ENCODE data around the gene EML4.
"Not testable (repeated sequence)": the region's sequence is repeated elsewhere in the genome, so short reads cannot be mapped to it uniquely, and the experiment has no call there.

EML4 gene

DNA sequence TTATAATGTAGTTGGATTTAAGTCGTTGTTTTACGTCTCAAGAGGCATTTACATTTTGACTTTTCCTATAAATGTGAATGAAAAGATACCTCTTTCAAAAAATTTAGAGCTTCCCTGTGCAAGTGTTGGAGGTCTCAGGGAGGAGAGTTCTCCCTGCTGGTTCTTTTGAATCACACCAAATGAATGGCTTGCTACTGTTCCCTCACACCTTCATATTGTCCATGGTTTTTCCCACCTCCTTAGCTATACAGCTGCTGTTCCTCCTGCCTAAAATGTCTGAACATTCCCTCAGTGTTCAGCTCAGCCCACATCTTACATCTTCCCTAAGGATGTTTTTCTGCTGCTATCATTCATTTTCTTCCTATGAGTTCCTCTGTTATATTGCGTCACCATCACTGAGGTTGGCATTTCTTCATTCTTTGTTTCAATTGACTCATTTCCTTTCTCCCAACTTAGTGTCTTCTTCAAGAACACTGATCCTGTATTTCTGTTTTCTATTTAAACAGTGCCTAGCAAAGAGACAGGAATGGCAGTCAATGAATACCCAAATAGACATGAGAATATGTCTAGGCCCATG is 145.8 kb downstream of the EML4 start:
- DNase-seq, result no peak

- no peak for DNase-seq
Observed at GRCh38 chr2:42315844-42316470, 146.8 kb downstream of the EML4 start.

- DNase-seq, result no peak
Observed at GRCh38 chr2:42316910-42317309, 147.8 kb downstream of the EML4 start.

- no peak for DNase-seq
Observed at GRCh38 chr2:42317486-42317885, 148.3 kb downstream of the EML4 start.

DNA sequence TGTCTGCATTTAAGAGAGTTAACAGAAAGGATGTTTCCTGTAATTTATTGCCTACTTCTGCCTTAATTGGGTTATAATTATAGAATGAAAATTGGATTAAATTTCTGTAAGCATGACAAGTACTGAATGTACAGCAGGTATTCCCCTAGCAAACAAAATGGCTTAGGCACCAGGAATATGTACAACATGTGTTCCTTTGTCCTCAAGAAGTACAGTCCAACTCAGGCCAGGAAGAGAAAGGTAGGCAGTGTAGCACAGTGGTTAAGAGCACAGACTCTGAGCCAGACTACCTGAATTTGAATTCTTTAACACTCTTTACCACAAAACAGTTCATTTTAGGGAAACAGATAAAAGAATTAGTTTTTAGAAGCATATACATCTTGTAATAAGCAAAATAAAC is 148.8 kb downstream of the EML4 start:
- no peak for DNase-seq

GRCh38 chr2:42319265-42319664 is 150.1 kb downstream of the EML4 start:
- DNase-seq, result no peak

DNA sequence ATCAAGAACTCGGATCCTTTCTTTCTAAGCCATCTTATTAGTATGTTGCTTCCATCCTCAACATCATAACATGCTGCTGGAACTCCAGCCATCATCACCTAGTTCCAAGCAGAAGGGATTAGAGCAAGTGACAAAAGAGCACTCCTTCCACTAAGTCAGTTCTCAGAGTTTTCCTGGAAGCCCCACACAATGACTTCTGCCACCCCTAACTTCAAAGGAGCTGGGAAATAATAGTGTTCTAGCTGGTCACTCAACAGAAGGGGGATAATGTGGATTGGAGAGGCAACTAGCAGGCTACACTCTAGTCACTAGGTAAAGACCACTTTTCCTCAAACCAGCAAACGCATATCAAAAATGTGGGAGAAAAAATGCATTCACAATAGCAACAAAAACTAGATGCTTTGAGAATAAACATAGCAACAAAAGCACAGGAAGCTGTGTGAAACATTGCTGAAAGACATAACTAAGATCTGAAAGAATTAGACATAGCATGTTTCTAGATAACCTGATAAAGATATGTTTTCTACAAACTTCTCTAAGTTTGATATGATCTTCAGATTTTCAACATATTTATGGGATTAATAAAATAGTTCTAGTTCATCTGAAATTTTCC is 152.4 kb downstream of the EML4 start:
- DNase-seq, result no peak

DNA sequence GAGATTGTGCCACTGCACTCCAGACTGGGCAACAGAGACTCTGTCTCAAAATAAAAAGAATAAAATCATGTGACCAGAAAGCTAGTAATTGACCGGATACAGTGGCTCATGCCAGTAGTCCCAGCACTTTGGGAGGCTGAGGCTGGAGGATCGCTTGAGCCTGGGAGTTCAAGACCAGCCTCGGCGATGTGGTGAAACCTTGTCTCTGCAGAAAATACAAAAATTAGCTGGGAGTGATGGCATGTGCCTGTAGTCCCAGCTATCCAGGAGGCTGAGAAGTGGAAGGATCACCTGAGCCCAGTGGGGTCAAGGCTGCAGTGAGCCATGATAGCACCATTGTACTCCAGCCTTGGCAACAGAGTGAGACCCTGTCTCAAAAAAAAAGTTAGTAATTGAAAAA is 155.1 kb downstream of the EML4 start:
- DNase-seq, result no peak

DNA sequence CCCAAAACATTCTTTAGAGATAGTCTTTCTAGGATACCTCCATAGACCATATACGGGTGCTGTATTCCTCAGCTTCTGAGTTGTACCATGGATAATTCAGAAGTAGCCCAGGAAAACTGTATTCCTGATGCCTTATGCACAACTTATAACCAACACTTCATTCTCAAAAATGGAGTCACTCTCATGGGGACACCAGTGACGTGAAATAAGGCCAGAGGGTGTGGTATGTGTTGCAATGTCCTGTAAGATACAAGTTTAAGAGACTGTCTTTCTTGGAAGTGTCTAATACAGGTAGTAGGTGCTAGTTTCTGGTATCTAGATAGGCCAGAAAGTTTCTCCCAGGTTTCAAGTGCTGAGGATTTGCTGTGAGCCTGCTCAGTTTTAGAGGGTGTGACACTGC is 155.8 kb downstream of the EML4 start:
- DNase-seq, result no peak

DNA sequence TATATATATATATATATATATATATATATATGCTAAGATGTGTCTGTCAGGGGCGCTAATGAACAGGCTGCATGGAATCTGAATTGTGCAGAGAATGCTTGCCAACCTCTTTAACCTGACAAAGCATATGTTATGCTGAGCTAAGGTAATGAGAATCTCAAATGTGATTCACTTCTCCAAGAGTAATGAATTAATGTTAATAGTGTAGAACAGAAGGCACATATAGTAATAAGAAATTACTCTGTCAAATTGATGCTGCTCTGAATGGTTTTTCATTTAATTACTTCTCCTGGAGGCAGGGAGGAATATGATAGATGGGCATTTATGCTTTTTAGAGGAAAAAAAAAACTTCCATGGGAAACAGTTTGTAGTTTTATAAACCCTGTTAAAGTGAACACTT is 156.5 kb downstream of the EML4 start:
- DNase-seq, result no peak

DNA sequence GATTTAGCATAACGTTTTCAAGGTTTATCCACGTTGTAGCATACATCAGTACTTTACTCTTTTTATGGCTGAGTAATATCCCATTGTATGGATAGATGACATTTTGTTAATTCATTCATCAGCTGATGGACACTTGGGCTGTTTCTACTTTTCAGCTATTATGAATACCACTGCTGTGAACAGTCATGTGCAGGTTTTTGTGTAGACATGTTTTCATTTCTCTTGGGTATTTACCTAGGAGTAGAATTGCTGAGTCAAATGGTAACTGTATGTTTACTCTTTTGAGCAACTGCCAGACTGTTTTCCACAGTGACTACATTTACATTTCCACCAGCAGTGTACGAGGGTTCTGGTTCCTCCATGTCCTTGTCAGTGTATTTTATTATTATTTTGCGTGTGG is 158.0 kb downstream of the EML4 start:
- no peak for DNase-seq

- DNase-seq, result no peak
Observed at GRCh38 chr2:42328148-42328833, 159.1 kb downstream of the EML4 start.

GRCh38 chr2:42328923-42329322 is 159.8 kb downstream of the EML4 start:
- DNase-seq, result no peak

DNA sequence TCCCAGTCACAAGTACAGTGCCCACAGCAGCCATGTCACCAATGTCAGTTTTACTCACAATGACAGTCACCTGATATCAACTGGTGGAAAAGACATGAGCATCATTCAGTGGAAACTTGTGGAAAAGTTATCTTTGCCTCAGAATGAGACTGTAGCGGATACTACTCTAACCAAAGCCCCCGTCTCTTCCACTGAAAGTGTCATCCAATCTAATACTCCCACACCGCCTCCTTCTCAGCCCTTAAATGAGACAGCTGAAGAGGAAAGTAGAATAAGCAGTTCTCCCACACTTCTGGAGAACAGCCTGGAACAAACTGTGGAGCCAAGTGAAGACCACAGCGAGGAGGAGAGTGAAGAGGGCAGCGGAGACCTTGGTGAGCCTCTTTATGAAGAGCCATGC is 160.6 kb downstream of the EML4 start:
- no peak for DNase-seq

- no peak for DNase-seq
Observed at GRCh38 chr2:42331569-42332284, 162.6 kb downstream of the EML4 start.

- no peak for DNase-seq
Observed at GRCh38 chr2:42332575-42332974, 163.4 kb downstream of the EML4 start.

DNA sequence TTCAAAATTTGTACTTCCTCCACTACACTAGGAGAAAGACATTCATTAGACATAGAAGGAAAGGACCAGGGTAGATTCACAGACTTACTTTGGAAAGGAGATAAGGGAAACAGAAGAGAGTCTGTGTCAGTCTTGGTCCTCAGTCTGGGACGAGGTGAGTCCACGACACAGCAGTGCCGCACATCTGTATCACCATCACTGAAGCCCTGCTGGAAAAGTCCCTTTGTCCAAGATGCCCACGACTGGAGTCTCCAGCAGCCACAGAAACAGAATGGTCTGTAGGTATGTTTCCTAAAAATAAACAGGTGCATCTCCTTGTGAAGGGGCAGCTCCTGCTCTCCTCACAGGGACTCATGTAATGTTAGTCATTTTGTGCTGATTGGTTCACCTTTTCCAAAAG is 164.4 kb downstream of the EML4 start:
- no peak for DNase-seq

DNA sequence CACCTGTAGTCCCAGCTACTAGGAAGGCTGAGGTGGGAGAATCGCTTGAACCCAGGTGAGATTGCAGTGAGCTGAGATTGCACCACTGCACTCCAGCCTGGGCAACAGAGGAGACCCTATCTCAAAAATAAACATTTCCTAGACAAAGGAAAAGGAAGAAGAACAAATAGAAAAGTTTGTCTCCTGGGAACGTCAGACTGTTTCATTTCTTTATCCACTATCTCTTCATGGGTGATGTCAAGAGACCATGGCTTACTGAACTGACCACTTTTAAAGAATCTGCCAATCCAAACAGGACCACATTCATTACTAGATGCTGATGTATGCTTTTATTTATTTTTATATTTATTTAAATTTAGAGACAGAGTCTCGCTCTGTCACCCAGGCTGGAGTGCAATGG is 165.1 kb downstream of the EML4 start:
- DNase-seq, result no peak

DNA sequence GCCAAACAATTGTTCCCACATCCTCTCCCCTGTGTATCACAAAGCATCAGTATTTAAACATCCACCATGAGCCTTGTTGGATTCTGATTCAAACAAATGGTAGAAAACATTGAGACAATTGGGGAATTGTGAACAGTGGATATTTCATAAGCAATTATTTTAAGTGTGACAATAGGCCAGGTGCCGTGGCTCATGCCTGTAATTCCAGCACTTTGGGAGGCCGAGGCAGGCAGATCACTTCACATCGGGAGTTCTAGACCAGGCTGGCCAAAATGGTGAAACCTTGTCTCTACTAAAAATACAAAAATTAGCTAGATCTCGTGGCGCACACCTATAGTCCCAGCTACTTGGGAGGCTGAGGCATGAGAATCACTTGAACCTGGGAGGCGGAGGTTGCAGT is 165.7 kb downstream of the EML4 start:
- DNase-seq, result not testable (repeated sequence)

DNA sequence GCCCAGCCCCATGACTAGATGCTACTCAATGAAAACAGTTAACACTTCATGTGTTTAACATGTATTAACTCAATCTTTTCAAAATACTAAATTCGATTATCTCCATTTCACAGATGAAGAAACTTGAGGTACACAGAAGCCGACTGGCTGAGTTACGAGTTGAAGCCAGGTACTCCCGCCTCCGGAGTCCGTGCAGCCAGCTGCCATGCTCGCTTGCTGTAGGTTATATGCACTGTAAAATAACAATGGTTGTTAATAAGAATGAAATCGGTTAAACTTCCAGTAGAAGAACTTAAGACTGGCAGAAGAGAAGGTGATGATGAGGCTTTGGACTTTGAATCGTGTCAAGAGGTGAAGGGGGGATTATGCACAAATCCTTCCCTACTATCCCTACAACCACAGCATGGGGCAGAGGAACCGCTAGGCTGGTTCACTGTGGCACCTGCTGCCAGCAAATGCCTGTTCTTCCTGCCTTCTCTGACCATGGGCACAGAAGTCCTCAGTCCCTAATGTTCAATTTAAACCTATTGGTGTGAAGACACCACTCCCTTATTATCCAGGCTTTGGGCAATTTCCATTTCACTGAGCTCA is 166.5 kb downstream of the EML4 start:
- no peak for DNase-seq

DNA sequence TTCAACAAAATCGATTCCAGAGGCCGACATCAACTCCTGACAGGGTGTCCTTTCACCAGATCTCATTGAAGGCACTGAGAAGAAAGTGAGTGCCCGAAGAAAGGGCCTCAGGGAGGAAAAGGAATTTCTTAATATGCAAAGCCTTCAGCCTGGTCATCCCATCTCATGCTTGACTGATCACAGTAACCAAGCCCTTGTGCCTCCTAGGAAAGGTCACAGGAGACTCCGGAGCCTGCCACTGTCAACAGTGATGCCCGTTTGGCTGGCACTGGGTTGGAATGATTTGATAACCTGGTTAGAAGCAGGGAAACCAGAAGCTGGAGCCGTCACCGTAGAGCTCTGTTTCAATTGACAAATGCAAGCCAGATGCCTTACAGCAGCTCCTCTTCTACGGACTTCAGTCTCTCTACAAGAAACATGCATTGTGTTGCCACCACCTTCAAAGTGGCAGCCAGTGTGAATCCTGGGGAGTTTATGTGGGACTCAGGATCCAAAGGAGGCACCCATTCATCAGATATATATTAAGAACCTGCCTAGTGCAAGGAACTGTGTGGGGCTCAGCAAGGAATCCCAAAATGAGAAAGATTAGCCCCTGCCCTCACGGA is 167.3 kb downstream of the EML4 start:
- DNase-seq, result no peak

DNA sequence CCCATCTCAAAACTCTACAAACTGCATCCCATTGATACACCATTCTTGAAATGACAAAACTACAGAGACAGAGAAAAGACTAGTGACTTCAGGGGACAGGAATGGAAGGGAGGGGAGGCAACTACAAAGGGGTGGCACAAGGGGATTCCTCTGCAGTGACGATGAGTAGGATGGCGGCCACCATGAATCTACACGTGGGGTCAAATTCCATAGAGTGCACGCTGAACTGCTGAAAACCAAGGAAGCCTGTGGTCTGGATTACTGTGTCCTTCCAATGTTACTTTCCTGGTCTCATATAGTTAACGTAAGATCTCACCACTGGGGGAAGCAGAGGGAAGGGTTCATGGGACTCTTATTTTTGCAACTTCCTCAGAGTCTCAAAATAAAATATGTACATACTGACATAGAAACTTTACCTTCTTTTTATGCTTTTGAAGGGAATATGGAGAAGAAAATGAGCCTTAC is 168.2 kb downstream of the EML4 start:
- DNase-seq, result no peak

All from NCI-H2171 (cell line).